ENCODE results near the gene ZNF804A. TPM values are rescaled to one million over a fixed set of nuclear protein-coding genes. Genes with fewer than 3 reads are reported as not detected.

ZNF804A gene
- total and polyA plus RNA-seq, 7 experiments from 2014 or later: 0.16 to 0.69 TPM; not detected in 5

GRCh38 chr2:184921676-184922075, 323.3 kb downstream of the ZNF804A start:
- no peaks in the 10 kb centered on the region for H3K9me3 ChIP-seq (ENCODE audit: control insufficient read depth in 2 of 3, low read length in 3 of 3)
- no peaks in the 10 kb centered on the region for H3K4me1 Mint-ChIP-seq
- H3K27ac ChIP-seq (ENCODE audit: low read depth, low read length): no peak overlapping the region
- H3K36me3 ChIP-seq (ENCODE audit: control insufficient read depth in 2 of 3, insufficient read depth in 3 of 3, low read length in 3 of 3): no peaks in the 10 kb centered on the region
- H3K27me3 ChIP-seq (ENCODE audit: control insufficient read depth in 2 of 2, insufficient read depth in 2 of 2, low read length in 2 of 2): no peaks in the 10 kb centered on the region
- H3K4me3 Mint-ChIP-seq: no peak overlapping the region
- H3K9me3 Mint-ChIP-seq: peaks cover 1 to 36% (median 10%) of the 10 kb centered on the region in 11 donors
- no peaks in the 10 kb centered on the region for H3K27me3 Mint-ChIP-seq
- no peak overlapping the region for H3K4me3 ChIP-seq (ENCODE audit: low read length)
- POLR2A ChIA-PET: no interaction called here
- intact Hi-C loops (cut with micrococcal nuclease): no loop called here
- DNase-seq: no peak
- CTCF ChIA-PET: interaction anchor here (1.4 kb wide), 1 partner anchor 13 kb away, joined by 3 read pairs; no protein-coding TSS in a partner anchor
- H3K27ac Mint-ChIP-seq: no peak overlapping the region
- no peak for ATAC-seq
- H3K4me1 ChIP-seq (ENCODE audit: control insufficient read depth in 2 of 2, insufficient read depth in 2 of 2, low read length in 2 of 2): no peaks in the 10 kb centered on the region
- H3K36me3 Mint-ChIP-seq: no peaks in the 10 kb centered on the region

GRCh38 chr2:184923751-184924150, 325.4 kb downstream of the ZNF804A start:
- ATAC-seq (no peak), DNase-seq (no peak)
- H3K4me1 ChIP-seq (ENCODE audit: control insufficient read depth in 2 of 2, insufficient read depth in 2 of 2, low read length in 2 of 2): no peaks in the 10 kb centered on the region
- intact Hi-C loops (cut with micrococcal nuclease): no loop called here
- no peak overlapping the region for H3K4me3 Mint-ChIP-seq
- no peaks in the 10 kb centered on the region for H3K27me3 ChIP-seq (ENCODE audit: control insufficient read depth in 2 of 2, insufficient read depth in 2 of 2, low read length in 2 of 2)
- H3K27me3 Mint-ChIP-seq: no peaks in the 10 kb centered on the region
- no peaks in the 10 kb centered on the region for H3K4me1 Mint-ChIP-seq
- no peaks in the 10 kb centered on the region for H3K36me3 Mint-ChIP-seq
- ChIA-PET CTCF (no interaction called here), POLR2A (no interaction called here)
- H3K27ac ChIP-seq (ENCODE audit: low read depth, low read length): no peak overlapping the region
- H3K36me3 ChIP-seq (ENCODE audit: control insufficient read depth in 2 of 3, insufficient read depth in 3 of 3, low read length in 3 of 3): no peaks in the 10 kb centered on the region
- no peak overlapping the region for H3K27ac Mint-ChIP-seq
- H3K9me3 ChIP-seq (ENCODE audit: control insufficient read depth in 2 of 3, low read length in 3 of 3): peaks cover 0 to 11% (median 0%) of the 10 kb centered on the region in 3 experiments
- H3K4me3 ChIP-seq (ENCODE audit: low read length): no peak overlapping the region
- H3K9me3 Mint-ChIP-seq: peaks cover 4 to 43% (median 14%) of the 10 kb centered on the region in 11 donors

GRCh38 chr2:184927040-184927439, 328.7 kb downstream of the ZNF804A start:
- Mint-ChIP-seq H3K4me3 (no peak overlapping the region), H3K4me1 (no peaks in the 10 kb centered on the region), H3K9me3 (peaks cover 3 to 41% (median 16%) of the 10 kb centered on the region in 11 donors), H3K36me3 (peaks cover 0 to 5% (median 0%) of the 10 kb centered on the region in 5 donors), H3K27ac (no peak overlapping the region), H3K27me3 (no peaks in the 10 kb centered on the region)
- ChIA-PET POLR2A (no interaction called here), CTCF (no interaction called here)
- Histone ChIP-seq H3K36me3 (ENCODE audit: control insufficient read depth in 2 of 3, insufficient read depth in 3 of 3, low read length in 3 of 3) (no peaks in the 10 kb centered on the region), H3K4me3 (ENCODE audit: low read length) (no peak overlapping the region), H3K27me3 (ENCODE audit: control insufficient read depth in 2 of 2, insufficient read depth in 2 of 2, low read length in 2 of 2) (no peaks in the 10 kb centered on the region), H3K9me3 (ENCODE audit: control insufficient read depth in 2 of 3, low read length in 3 of 3) (peaks cover 0 to 11% (median 0%) of the 10 kb centered on the region in 3 experiments), H3K27ac (ENCODE audit: low read depth, low read length) (no peak overlapping the region), H3K4me1 (ENCODE audit: control insufficient read depth in 2 of 2, insufficient read depth in 2 of 2, low read length in 2 of 2) (no peaks in the 10 kb centered on the region)
- ATAC-seq (no peak), DNase-seq (no peak)
- intact Hi-C loops (cut with micrococcal nuclease): no loop called here

GRCh38 chr2:184936761-184937160, 338.4 kb downstream of the ZNF804A start:
- Histone ChIP-seq H3K4me3 (ENCODE audit: low read length) (no peak overlapping the region), H3K4me1 (ENCODE audit: control insufficient read depth in 2 of 2, insufficient read depth in 2 of 2, low read length in 2 of 2) (no peaks in the 10 kb centered on the region), H3K9me3 (ENCODE audit: control insufficient read depth in 2 of 3, low read length in 3 of 3) (no peaks in the 10 kb centered on the region), H3K27ac (ENCODE audit: low read depth, low read length) (no peak overlapping the region), H3K27me3 (ENCODE audit: control insufficient read depth in 2 of 2, insufficient read depth in 2 of 2, low read length in 2 of 2) (no peaks in the 10 kb centered on the region), H3K36me3 (ENCODE audit: control insufficient read depth in 2 of 3, insufficient read depth in 3 of 3, low read length in 3 of 3) (no peaks in the 10 kb centered on the region)
- ChIA-PET POLR2A (no interaction called here), CTCF (no interaction called here)
- H3K36me3 Mint-ChIP-seq: peaks cover 0 to 5% (median 0%) of the 10 kb centered on the region in 5 donors
- no peaks in the 10 kb centered on the region for H3K4me1 Mint-ChIP-seq
- peaks cover 2 to 28% (median 9%) of the 10 kb centered on the region in 11 donors for H3K9me3 Mint-ChIP-seq
- intact Hi-C loops (cut with micrococcal nuclease): no loop called here
- no peaks in the 10 kb centered on the region for H3K27me3 Mint-ChIP-seq
- DNase-seq (no peak), ATAC-seq (no peak)
- no peak overlapping the region for H3K27ac Mint-ChIP-seq
- H3K4me3 Mint-ChIP-seq: no peak overlapping the region

- Mint-ChIP-seq H3K27ac (no peak overlapping the region), H3K9me3 (peaks cover 0 to 23% (median 6%) of the 10 kb centered on the region in 11 donors), H3K27me3 (no peaks in the 10 kb centered on the region), H3K4me3 (no peak overlapping the region), H3K4me1 (no peaks in the 10 kb centered on the region), H3K36me3 (no peaks in the 10 kb centered on the region)
- Histone ChIP-seq H3K4me3 (ENCODE audit: low read length) (no peak overlapping the region), H3K27ac (ENCODE audit: low read depth, low read length) (no peak overlapping the region), H3K4me1 (ENCODE audit: control insufficient read depth in 2 of 2, insufficient read depth in 2 of 2, low read length in 2 of 2) (no peaks in the 10 kb centered on the region), H3K27me3 (ENCODE audit: control insufficient read depth in 2 of 2, insufficient read depth in 2 of 2, low read length in 2 of 2) (no peaks in the 10 kb centered on the region), H3K36me3 (ENCODE audit: control insufficient read depth in 2 of 3, insufficient read depth in 3 of 3, low read length in 3 of 3) (no peaks in the 10 kb centered on the region), H3K9me3 (ENCODE audit: control insufficient read depth in 2 of 3, low read length in 3 of 3) (no peaks in the 10 kb centered on the region)
- ATAC-seq (no peak), DNase-seq (no peak)
- ChIA-PET CTCF (no interaction called here), POLR2A (no interaction called here)
- intact Hi-C loops (cut with micrococcal nuclease): no loop called here
Observed at GRCh38 chr2:184938221-184938985, 340.1 kb downstream of the ZNF804A start.

- Histone ChIP-seq H3K27me3 (ENCODE audit: control insufficient read depth in 2 of 2, insufficient read depth in 2 of 2, low read length in 2 of 2) (no peaks in the 10 kb centered on the region), H3K9me3 (ENCODE audit: control insufficient read depth in 2 of 3, low read length in 3 of 3) (no peaks in the 10 kb centered on the region), H3K27ac (ENCODE audit: low read depth, low read length) (no peak overlapping the region), H3K4me1 (ENCODE audit: control insufficient read depth in 2 of 2, insufficient read depth in 2 of 2, low read length in 2 of 2) (no peaks in the 10 kb centered on the region), H3K36me3 (ENCODE audit: control insufficient read depth in 2 of 3, insufficient read depth in 3 of 3, low read length in 3 of 3) (no peaks in the 10 kb centered on the region), H3K4me3 (ENCODE audit: low read length) (no peak overlapping the region)
- Mint-ChIP-seq H3K27me3 (no peaks in the 10 kb centered on the region), H3K9me3 (peaks cover 0 to 14% (median 2%) of the 10 kb centered on the region in 11 donors), H3K4me3 (no peak overlapping the region), H3K27ac (no peak overlapping the region), H3K36me3 (no peaks in the 10 kb centered on the region), H3K4me1 (no peaks in the 10 kb centered on the region)
- ChIA-PET POLR2A (no interaction called here), CTCF (no interaction called here)
- ATAC-seq (no peak), DNase-seq (no peak)
- intact Hi-C loops (cut with micrococcal nuclease): no loop called here
Observed at GRCh38 chr2:184945326-184945725, 347.0 kb downstream of the ZNF804A start.

- Mint-ChIP-seq H3K27ac (no peak overlapping the region), H3K36me3 (no peaks in the 10 kb centered on the region), H3K4me3 (no peak overlapping the region), H3K4me1 (no peaks in the 10 kb centered on the region), H3K27me3 (no peaks in the 10 kb centered on the region), H3K9me3 (peaks cover 0 to 14% (median 2%) of the 10 kb centered on the region in 11 donors)
- intact Hi-C loops (cut with micrococcal nuclease): no loop called here
- DNase-seq (no peak), ATAC-seq (no peak)
- Histone ChIP-seq H3K27ac (ENCODE audit: low read depth, low read length) (no peak overlapping the region), H3K4me1 (ENCODE audit: control insufficient read depth in 2 of 2, insufficient read depth in 2 of 2, low read length in 2 of 2) (no peaks in the 10 kb centered on the region), H3K9me3 (ENCODE audit: control insufficient read depth in 2 of 3, low read length in 3 of 3) (no peaks in the 10 kb centered on the region), H3K4me3 (ENCODE audit: low read length) (no peak overlapping the region), H3K36me3 (ENCODE audit: control insufficient read depth in 2 of 3, insufficient read depth in 3 of 3, low read length in 3 of 3) (no peaks in the 10 kb centered on the region), H3K27me3 (ENCODE audit: control insufficient read depth in 2 of 2, insufficient read depth in 2 of 2, low read length in 2 of 2) (no peaks in the 10 kb centered on the region)
- POLR2A ChIA-PET: no interaction called here
- CTCF ChIA-PET: no interaction called here
Observed at GRCh38 chr2:184945824-184946223, 347.5 kb downstream of the ZNF804A start.
